Fibroblast of pulmonary artery (primary cell): ENCODE results near the gene BMP15.

Experiments
- DNase-seq: peaks from one replicate; pipeline ENCODE4 v3.0.0-alpha.2; 2010; ENCODE audit warnings: low read depth
- H3K4me3 ChIP-seq: replicated peaks from 2 replicates; pipeline ENCODE4 v1.5.1; 2011; ENCODE audit warnings: low read depth, mild to moderate bottlenecking, control low read depth, low read length, moderate library complexity
- TF ChIP-seq, protein P1 (sequence below): IDR thresholded peaks from 2 replicates; pipeline ENCODE4 v1.5.1; 2011; ENCODE audit warnings: mild to moderate bottlenecking, control low read depth, low read length, inconsistent platforms; ENCODE audit errors: missing control alignments

Gene BMP15

DNA sequence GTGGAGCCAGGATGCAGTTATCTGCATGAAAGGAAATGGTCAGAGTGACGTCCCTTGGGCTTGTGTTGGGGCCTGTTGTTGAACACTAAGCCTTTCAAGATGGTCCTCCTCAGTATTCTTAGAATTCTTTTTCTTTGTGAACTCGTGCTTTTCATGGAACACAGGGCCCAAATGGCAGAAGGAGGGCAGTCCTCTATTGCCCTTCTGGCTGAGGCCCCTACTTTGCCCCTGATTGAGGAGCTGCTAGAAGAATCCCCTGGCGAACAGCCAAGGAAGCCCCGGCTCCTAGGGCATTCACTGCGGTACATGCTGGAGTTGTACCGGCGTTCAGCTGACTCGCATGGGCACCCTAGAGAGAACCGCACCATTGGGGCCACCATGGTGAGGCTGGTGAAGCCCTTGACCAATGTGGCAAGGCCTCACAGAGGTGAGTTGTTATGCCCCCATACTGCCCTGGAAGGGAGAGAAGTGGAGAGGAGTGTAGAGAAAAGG lies at the start of gene BMP15:
Gene BMP15 (plus strand): TSS at position 51 of the 492 bp plus-strand sequence. CDS start 49 bp downstream, at position 100.
- TF ChIP-seq, protein P1, sequence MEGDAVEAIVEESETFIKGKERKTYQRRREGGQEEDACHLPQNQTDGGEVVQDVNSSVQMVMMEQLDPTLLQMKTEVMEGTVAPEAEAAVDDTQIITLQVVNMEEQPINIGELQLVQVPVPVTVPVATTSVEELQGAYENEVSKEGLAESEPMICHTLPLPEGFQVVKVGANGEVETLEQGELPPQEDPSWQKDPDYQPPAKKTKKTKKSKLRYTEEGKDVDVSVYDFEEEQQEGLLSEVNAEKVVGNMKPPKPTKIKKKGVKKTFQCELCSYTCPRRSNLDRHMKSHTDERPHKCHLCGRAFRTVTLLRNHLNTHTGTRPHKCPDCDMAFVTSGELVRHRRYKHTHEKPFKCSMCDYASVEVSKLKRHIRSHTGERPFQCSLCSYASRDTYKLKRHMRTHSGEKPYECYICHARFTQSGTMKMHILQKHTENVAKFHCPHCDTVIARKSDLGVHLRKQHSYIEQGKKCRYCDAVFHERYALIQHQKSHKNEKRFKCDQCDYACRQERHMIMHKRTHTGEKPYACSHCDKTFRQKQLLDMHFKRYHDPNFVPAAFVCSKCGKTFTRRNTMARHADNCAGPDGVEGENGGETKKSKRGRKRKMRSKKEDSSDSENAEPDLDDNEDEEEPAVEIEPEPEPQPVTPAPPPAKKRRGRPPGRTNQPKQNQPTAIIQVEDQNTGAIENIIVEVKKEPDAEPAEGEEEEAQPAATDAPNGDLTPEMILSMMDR, result no peak
- no peak within 1 kb of the TSS for H3K4me3 ChIP-seq
- no peak for DNase-seq

DNA sequence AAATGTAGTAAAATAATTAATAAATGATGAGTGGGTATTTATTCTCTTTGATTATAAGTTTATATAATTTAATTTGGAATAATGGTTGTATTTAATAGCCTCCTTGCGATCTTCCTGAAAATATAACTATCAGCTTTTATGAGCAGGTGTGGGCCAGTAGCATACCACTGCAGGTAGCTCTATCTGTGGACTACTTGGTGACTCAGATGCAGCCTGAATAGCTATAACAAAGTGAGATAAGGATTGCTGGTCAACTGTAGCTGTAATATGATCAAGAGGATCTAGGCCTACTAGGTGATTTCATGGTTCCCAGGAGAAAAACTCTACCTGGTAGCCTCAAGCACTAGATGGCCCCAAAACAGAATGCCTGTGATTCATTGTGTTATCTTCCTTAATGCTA lies 47.1 kb upstream of the BMP15 start:
- DNase-seq, result no peak
- TF ChIP-seq, protein P1, result no peak
- no peak overlapping the region for H3K4me3 ChIP-seq

DNA sequence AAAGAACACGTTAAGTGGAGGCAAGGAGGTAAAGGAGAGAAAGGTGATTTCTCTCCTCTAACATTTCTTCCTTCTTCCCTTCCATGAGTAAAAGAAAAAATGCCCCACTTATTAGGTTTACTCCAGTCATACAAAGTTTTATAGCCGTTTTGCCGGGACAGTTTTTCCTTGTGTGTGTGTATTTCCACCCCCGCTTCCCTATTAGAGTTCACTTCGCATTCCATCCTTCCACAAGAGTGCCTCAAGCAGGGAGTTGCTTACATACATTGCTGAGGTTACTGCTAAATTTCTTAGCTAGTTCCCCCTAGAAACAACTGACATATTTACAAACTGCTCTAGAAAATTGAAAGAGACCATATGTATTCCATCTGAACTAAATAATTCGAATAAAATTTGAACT lies 45.2 kb upstream of the BMP15 start:
- no peak for DNase-seq
- no peak overlapping the region for H3K4me3 ChIP-seq
- TF ChIP-seq, protein P1, result no peak

DNA sequence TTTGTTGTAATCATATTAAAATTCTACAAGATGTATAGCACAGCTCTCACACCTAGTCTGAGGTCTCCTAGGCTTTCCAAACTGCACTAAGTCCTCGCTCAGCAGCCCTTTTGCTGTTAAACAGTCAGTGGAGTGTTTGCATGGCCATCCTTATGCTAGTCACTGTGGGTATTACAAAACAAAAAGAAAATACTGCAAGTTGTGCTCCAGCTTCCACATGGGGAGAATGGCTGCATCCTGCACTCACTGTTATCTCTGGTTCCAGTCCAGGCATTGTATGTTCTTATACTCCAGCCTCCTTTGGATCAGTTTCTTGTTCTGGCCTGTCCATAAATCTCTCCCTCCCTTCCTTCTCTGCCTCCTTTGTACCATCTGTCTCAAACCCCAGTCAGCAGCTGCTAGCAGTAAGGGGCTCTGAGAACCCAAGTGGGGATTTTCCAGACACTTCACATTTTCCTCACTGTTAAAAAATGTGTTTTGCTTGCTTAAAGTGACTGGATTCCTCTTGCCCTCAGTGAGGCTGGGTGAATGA lies 38.5 kb upstream of the BMP15 start:
- peak; percentile 3 for DNase-seq
- no peak overlapping the region for H3K4me3 ChIP-seq
- TF ChIP-seq, protein P1, result no peak

DNA sequence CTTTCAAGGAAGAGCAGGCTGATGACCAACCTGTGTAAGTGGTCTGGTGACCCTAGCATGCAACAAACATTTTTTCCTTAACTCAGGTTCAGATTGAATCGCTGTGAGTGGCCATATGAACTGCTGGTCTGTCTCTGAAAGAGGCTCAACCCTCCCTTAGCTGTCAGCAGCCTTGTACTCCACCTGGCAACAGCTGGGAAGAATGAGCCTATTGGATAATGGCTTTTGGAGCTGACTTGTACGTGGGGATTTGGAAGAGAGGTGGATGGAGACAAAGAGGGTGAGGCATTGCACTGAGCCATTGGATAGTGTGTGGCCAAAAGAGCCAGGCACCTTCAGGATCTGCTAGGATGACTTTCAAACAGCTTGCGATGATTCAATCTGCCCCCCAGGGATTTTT lies 35.7 kb upstream of the BMP15 start:
- H3K4me3 ChIP-seq, result no peak overlapping the region
- TF ChIP-seq, protein P1, result no peak
- DNase-seq, result no peak

DNA sequence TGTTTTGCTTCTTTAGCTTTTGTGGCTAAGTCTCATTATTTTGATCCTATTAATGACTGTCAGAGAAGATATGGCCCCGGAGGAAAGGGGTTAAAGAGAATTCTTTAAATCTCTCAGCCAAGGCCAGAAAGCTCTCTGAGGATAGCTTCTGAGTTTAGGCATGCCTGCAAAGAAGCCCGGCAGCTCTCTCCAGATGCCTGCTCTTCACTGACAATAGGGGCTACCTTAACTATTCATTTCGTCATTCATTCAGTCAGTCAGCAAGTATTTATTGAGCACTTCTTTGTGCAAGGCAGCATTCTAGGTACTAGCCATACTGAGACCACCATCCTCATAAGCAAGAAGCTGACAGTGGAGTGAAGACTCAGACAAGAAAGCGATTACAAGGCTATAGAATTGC lies 34.0 kb upstream of the BMP15 start:
- DNase-seq, result no peak
- H3K4me3 ChIP-seq, result no peak overlapping the region
- TF ChIP-seq, protein P1, result no peak

DNA sequence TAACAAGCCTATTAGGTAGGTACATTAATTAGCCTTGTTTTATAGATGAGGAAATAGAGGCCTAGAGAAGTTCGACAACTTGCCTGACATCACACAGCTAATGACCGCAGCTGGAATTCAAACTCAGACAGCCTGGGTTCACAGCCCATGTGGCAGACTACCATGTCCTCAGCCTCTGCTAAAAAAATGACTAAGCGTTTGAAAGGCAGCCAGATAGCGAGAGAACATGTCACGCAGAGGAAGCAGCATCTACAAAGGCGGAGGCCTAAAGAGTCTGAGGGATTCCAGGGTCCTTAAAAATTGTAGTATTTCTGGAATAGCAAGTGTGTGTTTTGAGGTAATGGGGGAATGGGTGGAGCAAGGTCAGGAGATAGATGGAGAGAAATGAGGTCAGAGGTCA lies 33.2 kb upstream of the BMP15 start:
- H3K4me3 ChIP-seq, result no peak overlapping the region
- DNase-seq, result peak; percentile 46
- TF ChIP-seq, protein P1, result no peak
